Tibial nerve (tissue), 3 donors: ENCODE results near the gene SLC6A8.

ENCODE experiments used
- POLR2A ChIP-seq, 2 donors: fragments of 450-650 bp; IDR thresholded peaks; one replicate each; pipeline ENCODE4 v1.6.1; 2017; ENCODE audit warnings: antibody characterized with exemption in 2 of 2, mild to moderate bottlenecking in 2 of 2, moderate library complexity in 2 of 2
- TF ChIP-seq, protein P1 (sequence below), 5 experiments: fragments of 200-600 bp in 3 of 5; fragments of 450-650 bp in 2 of 5; sonication (generic) in 3 of 5; IDR thresholded peaks; one replicate each; pipeline ENCODE4 v1.5.1; 2016 to 2019; ENCODE audit warnings: antibody characterized with exemption in 5 of 5, mild to moderate bottlenecking in 3 of 5, moderate library complexity in 2 of 5

DNA sequence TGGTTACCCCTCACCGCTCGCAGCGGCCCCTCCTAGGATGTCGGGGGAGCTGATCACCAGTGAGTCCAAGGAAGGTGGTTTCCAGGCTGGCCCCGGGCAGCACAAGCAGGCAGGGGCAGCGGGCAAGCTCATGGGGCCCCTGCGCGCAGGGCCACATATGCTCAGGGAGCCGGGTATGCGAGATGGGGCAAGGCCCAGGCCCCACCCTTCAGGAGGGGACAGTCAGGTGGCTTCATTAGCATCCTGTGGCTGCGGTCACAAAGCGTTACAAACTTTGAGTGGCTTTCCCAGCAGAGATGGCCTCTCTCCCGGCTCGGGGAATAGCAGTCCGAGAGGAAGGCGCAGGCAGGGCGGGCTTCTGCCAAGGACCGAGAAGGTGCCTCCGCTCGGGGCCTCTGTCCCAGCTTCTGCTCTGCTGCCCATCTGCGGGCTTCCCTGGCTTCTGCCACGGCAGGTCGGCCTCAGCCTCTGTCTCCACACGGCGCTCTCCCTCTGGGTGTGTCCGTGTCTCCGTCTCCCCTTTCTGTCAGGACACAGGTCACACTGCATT is 50.4 kb downstream of the SLC6A8 start:
- no peak for TF ChIP-seq POLR2A (IDR thresholded peaks at IDR 0.05)
- TF ChIP-seq, protein P1, sequence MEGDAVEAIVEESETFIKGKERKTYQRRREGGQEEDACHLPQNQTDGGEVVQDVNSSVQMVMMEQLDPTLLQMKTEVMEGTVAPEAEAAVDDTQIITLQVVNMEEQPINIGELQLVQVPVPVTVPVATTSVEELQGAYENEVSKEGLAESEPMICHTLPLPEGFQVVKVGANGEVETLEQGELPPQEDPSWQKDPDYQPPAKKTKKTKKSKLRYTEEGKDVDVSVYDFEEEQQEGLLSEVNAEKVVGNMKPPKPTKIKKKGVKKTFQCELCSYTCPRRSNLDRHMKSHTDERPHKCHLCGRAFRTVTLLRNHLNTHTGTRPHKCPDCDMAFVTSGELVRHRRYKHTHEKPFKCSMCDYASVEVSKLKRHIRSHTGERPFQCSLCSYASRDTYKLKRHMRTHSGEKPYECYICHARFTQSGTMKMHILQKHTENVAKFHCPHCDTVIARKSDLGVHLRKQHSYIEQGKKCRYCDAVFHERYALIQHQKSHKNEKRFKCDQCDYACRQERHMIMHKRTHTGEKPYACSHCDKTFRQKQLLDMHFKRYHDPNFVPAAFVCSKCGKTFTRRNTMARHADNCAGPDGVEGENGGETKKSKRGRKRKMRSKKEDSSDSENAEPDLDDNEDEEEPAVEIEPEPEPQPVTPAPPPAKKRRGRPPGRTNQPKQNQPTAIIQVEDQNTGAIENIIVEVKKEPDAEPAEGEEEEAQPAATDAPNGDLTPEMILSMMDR (IDR thresholded peaks at IDR 0.05): no peak
